Large intestine (tissue), 3 donors: ENCODE results near the gene CRCP. TPM values are rescaled to one million over a fixed set of nuclear protein-coding genes. Genes with fewer than 3 reads are reported as not detected.
A peak's percentile ranks its signal among the peaks of the same experiment; 100 is the strongest.

Experiments
- DNase-seq, 2 donors: peaks; one replicate each; pipeline versions ENCODE4 v3.0.0 to v3.0.0-alpha.2; 2013
- H3K27ac ChIP-seq: one replicate; pipeline ENCODE4 v1.5.1; 2013; ENCODE audit warnings: low read length
- H3K27me3 ChIP-seq: 2 replicates; pipeline ENCODE4 v1.6.1; 2013; ENCODE audit warnings: low read length; ENCODE audit not compliant: control insufficient read depth, insufficient read depth
- H3K36me3 ChIP-seq: 2 replicates; pipeline ENCODE4 v1.6.1; 2013; ENCODE audit warnings: low read length; ENCODE audit not compliant: control insufficient read depth, insufficient read depth
- H3K4me1 ChIP-seq: one replicate; pipeline ENCODE4 v1.6.1; 2013; ENCODE audit warnings: low read length; ENCODE audit not compliant: control insufficient read depth, insufficient read depth
- H3K4me3 ChIP-seq: one replicate; pipeline ENCODE4 v1.5.1; 2013; ENCODE audit warnings: low read length
- H3K9me3 ChIP-seq: one replicate; pipeline ENCODE4 v1.6.1; 2013; ENCODE audit warnings: mild to moderate bottlenecking, low read depth, low read length, moderate library complexity; ENCODE audit not compliant: control insufficient read depth
- WGBS: methylation state at CpG from one replicate; pipeline ENCODE4 v1.1.5; 2013; ENCODE audit warnings: low lambda C conversion rate; ENCODE audit not compliant: insufficient coverage; 5-methylcytosine and 5-hydroxymethylcytosine counted together
- polyA plus RNA-seq: library from polyadenylated mRNA; unstranded; fragments of 120-200 nt; gene quantifications from one replicate; pipeline ENCODE4 v1.2.1, GENCODE V29; 2013

Gene CRCP
- polyA plus RNA-seq, 1 donor: 32.0 TPM

- DNase-seq: peak; percentile 78 to 79
- Histone ChIP-seq H3K27ac (peak overlapping the region; percentile 22), H3K4me1 (peaks cover 4% of the 10 kb centered on the region), H3K36me3 (no peaks in the 10 kb centered on the region), H3K4me3 (no peak overlapping the region), H3K27me3 (no peaks in the 10 kb centered on the region), H3K9me3 (peaks cover 5% of the 10 kb centered on the region)
- no CpG with 5 or more reads among the region's 1 CpG for WGBS
These were observed 73.3 kb downstream of the CRCP start for GRCh38 chr7:66187905-66188304.

- 94% methylated on average over 2 of the region's 2 CpGs for WGBS
These were observed 74.0 kb downstream of the CRCP start for GRCh38 chr7:66188645-66189044.

GRCh38 chr7:66189695-66190503 is 75.3 kb downstream of the CRCP start:
- H3K9me3 ChIP-seq: peaks cover 5% of the 10 kb centered on the region

More at GRCh38 chr7:66188645-66189044, 74.0 kb downstream of the CRCP start:
- Histone ChIP-seq H3K4me1 (peaks cover 4% of the 10 kb centered on the region), H3K4me3 (no peak overlapping the region), H3K9me3 (peaks cover 5% of the 10 kb centered on the region), H3K36me3 (no peaks in the 10 kb centered on the region), H3K27me3 (no peaks in the 10 kb centered on the region), H3K27ac (no peak overlapping the region)
- DNase-seq: no peak

GRCh38 chr7:66190504-66190857 is 75.8 kb downstream of the CRCP start:
- Histone ChIP-seq H3K27ac (no peak overlapping the region), H3K36me3 (no peaks in the 10 kb centered on the region), H3K4me3 (no peak overlapping the region), H3K4me1 (peaks cover 4% of the 10 kb centered on the region), H3K9me3 (peaks cover 3% of the 10 kb centered on the region), H3K27me3 (no peaks in the 10 kb centered on the region)
- 33% methylated on average over 1 of the region's 5 CpGs for WGBS
- DNase-seq: no peak

More at GRCh38 chr7:66189695-66190503, 75.3 kb downstream of the CRCP start:
- Histone ChIP-seq H3K27me3 (no peaks in the 10 kb centered on the region), H3K4me1 (peaks cover 4% of the 10 kb centered on the region), H3K27ac (no peak overlapping the region), H3K36me3 (no peaks in the 10 kb centered on the region), H3K4me3 (no peak overlapping the region)
- WGBS: no CpG with 5 or more reads among the region's 7 CpGs
- DNase-seq: no peak

GRCh38 chr7:66193146-66193725 is 78.6 kb downstream of the CRCP start:
- H3K36me3 ChIP-seq: no peaks in the 10 kb centered on the region
- H3K27me3 ChIP-seq: no peaks in the 10 kb centered on the region
- no peak overlapping the region for H3K4me3 ChIP-seq
- H3K4me1 ChIP-seq: no peaks in the 10 kb centered on the region
- no peak overlapping the region for H3K27ac ChIP-seq
- WGBS: 63% methylated on average over 2 of the region's 6 CpGs
- no peaks in the 10 kb centered on the region for H3K9me3 ChIP-seq
- no peak for DNase-seq

GRCh38 chr7:66198469-66198868 is 83.8 kb downstream of the CRCP start:
- H3K4me3 ChIP-seq: no peak overlapping the region
- no peaks in the 10 kb centered on the region for H3K36me3 ChIP-seq
- no peaks in the 10 kb centered on the region for H3K4me1 ChIP-seq
- no peak overlapping the region for H3K27ac ChIP-seq
- no peaks in the 10 kb centered on the region for H3K27me3 ChIP-seq
- DNase-seq: no peak
- WGBS: no CpG with 5 or more reads among the region's 2 CpGs
- H3K9me3 ChIP-seq: no peaks in the 10 kb centered on the region

- H3K27me3 ChIP-seq: no peaks in the 10 kb centered on the region
- no peaks in the 10 kb centered on the region for H3K36me3 ChIP-seq
- H3K4me3 ChIP-seq: no peak overlapping the region
- no peaks in the 10 kb centered on the region for H3K4me1 ChIP-seq
- no peaks in the 10 kb centered on the region for H3K9me3 ChIP-seq
- H3K27ac ChIP-seq: no peak overlapping the region
- no CpG with 5 or more reads among the region's 4 CpGs for WGBS
- DNase-seq: no peak
These were observed 84.3 kb downstream of the CRCP start for GRCh38 chr7:66198956-66199355.

GRCh38 chr7:66202441-66202840 is 87.8 kb downstream of the CRCP start:
- no CpG with 5 or more reads among the region's 8 CpGs for WGBS
- Histone ChIP-seq H3K36me3 (no peaks in the 10 kb centered on the region), H3K27me3 (no peaks in the 10 kb centered on the region), H3K4me1 (peaks cover 5% of the 10 kb centered on the region), H3K9me3 (no peaks in the 10 kb centered on the region), H3K4me3 (no peak overlapping the region), H3K27ac (no peak overlapping the region)
- DNase-seq: no peak

Other genes starting within 250 kb of the CRCP start
- 29.3 TPM for gene VKORC1L1, start 241.8 kb upstream of the CRCP start, polyA plus RNA-seq
- 116 TPM for gene GUSB, start 132.6 kb upstream of the CRCP start, polyA plus RNA-seq
- gene ASL, start 39.0 kb upstream of the CRCP start, polyA plus RNA-seq: 103 TPM
- 10.8 TPM for gene TPST1, start 90.5 kb downstream of the CRCP start, polyA plus RNA-seq